ENCODE results near the gene USH1G. TPM values are rescaled to one million over a fixed set of nuclear protein-coding genes. Genes with fewer than 3 reads are reported as not detected.

Gene USH1G
- total RNA-seq, 1 donor from 2014 or later = 0.56 TPM

GRCh38 chr17:74866198-74866835 is 56.7 kb downstream of the USH1G start:
- Mint-ChIP-seq H3K27me3 (peaks cover 17% of the 10 kb centered on the region), H3K4me1 (ENCODE audit: unreplicated experiment) (peaks cover 14% of the 10 kb centered on the region)
- no peak for TF ChIP-seq CTCF (conservative IDR thresholded peaks at IDR 0.05)

More at GRCh38 chr17:74866198-74866835, 56.7 kb downstream of the USH1G start:
- Mint-ChIP-seq H3K36me3 (peaks cover 8% of the 10 kb centered on the region), H3K4me3 (no peak overlapping the region), H3K27ac (no peak overlapping the region), H3K9me3 (no peaks in the 10 kb centered on the region)
- DNase-seq (ENCODE audit: extremely low spot score, unreplicated experiment) = no peak

Other genes with a start within 250 kb of the USH1G start
- gene CD300LF, start 210.3 kb downstream of the USH1G start, total RNA-seq (ENCODE audit: low replicate concordance) = 0.19 TPM in 1 of 2 replicates, not detected in the other
- gene RAB37, start 186.0 kb downstream of the USH1G start, total RNA-seq (ENCODE audit: low replicate concordance) = 3.4 and 4.2 TPM in 2 replicates
- gene NHERF1, start 174.6 kb downstream of the USH1G start, total RNA-seq (ENCODE audit: low replicate concordance) = 86.9 and 157 TPM in 2 replicates
- 54.7 and 67.2 TPM in 2 replicates for gene NAT9, start 146.9 kb downstream of the USH1G start, total RNA-seq (ENCODE audit: low replicate concordance)
- gene GRIN2C, start 63.4 kb downstream of the USH1G start, total RNA-seq (ENCODE audit: low replicate concordance) = 0.36 and 0.72 TPM in 2 replicates
- gene FDXR, start 50.3 kb downstream of the USH1G start, total RNA-seq (ENCODE audit: low replicate concordance) = 28.1 and 44.4 TPM in 2 replicates
- gene FADS6, start 29.6 kb downstream of the USH1G start, total RNA-seq (ENCODE audit: low replicate concordance) = 0.82 and 2.7 TPM in 2 replicates
- 0.12 TPM in 1 of 2 replicates, not detected in the other for gene OTOP2, start 1.0 kb upstream of the USH1G start, total RNA-seq (ENCODE audit: low replicate concordance)
- gene OTOP3, start 12.6 kb upstream of the USH1G start, total RNA-seq (ENCODE audit: low replicate concordance) = 0.80 and 1.3 TPM in 2 replicates
- 36.6 and 106 TPM in 2 replicates for gene HID1, start 49.5 kb upstream of the USH1G start, total RNA-seq (ENCODE audit: low replicate concordance)
- gene CDR2L, start 64.4 kb upstream of the USH1G start, total RNA-seq (ENCODE audit: low replicate concordance) = 34.9 and 96.2 TPM in 2 replicates
- 27.9 and 28.5 TPM in 2 replicates for gene MRPL58, start 89.4 kb upstream of the USH1G start, total RNA-seq (ENCODE audit: low replicate concordance)
- gene ATP5PD, start 123.7 kb upstream of the USH1G start, total RNA-seq (ENCODE audit: low replicate concordance) = 239 and 287 TPM in 2 replicates
- 22.3 and 26.1 TPM in 2 replicates for gene KCTD2, start 124.0 kb upstream of the USH1G start, total RNA-seq (ENCODE audit: low replicate concordance)
- 16.4 and 42.0 TPM in 2 replicates for gene SLC16A5, start 164.7 kb upstream of the USH1G start, total RNA-seq (ENCODE audit: low replicate concordance)
- 14.0 and 19.7 TPM in 2 replicates for gene ARMC7, start 186.7 kb upstream of the USH1G start, total RNA-seq (ENCODE audit: low replicate concordance)
- gene NT5C, start 208.5 kb upstream of the USH1G start, total RNA-seq (ENCODE audit: low replicate concordance) = 33.6 and 40.7 TPM in 2 replicates
- 136 and 170 TPM in 2 replicates for gene JPT1, start 231.3 kb upstream of the USH1G start, total RNA-seq (ENCODE audit: low replicate concordance)

All from type B pancreatic cell (in vitro differentiated cells).